Measurements from ENCODE around the gene ZNF239.
"Not testable (repeated sequence)": the region's sequence is repeated elsewhere in the genome, so short reads cannot be mapped to it uniquely, and the experiment has no call there.

Gene ZNF239

DNA sequence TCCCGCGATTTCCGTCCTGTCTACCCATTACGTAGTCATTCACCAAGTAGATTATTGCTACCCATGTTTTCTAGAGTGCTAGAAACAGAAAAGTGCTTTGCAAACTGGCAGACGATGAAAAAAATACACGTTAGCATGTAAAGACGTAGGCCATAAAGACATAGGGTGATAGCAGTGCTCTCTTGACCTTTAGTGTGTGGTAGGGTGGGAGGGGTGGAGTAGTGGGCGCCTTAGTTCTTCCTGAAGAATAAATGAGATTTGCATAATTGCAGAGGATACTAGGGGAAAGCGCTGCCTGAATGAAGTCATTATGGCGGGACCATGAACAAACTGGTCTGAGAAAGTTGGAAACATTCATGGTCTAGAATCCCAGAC is 32.8 kb upstream of the ZNF239 start:
- H3K9me3 ChIP-seq (ENCODE audit: insufficient read depth, low read length, severe bottlenecking), result no peaks in the 10 kb centered on the region
- H3K27ac ChIP-seq (ENCODE audit: low read length), result peak overlapping the region; percentile 78
- TF ChIP-seq, protein P1, sequence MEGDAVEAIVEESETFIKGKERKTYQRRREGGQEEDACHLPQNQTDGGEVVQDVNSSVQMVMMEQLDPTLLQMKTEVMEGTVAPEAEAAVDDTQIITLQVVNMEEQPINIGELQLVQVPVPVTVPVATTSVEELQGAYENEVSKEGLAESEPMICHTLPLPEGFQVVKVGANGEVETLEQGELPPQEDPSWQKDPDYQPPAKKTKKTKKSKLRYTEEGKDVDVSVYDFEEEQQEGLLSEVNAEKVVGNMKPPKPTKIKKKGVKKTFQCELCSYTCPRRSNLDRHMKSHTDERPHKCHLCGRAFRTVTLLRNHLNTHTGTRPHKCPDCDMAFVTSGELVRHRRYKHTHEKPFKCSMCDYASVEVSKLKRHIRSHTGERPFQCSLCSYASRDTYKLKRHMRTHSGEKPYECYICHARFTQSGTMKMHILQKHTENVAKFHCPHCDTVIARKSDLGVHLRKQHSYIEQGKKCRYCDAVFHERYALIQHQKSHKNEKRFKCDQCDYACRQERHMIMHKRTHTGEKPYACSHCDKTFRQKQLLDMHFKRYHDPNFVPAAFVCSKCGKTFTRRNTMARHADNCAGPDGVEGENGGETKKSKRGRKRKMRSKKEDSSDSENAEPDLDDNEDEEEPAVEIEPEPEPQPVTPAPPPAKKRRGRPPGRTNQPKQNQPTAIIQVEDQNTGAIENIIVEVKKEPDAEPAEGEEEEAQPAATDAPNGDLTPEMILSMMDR (IDR thresholded peaks at IDR 0.05; ENCODE audit: borderline replicate concordance, extremely low read depth, low read length, poor library complexity, severe bottlenecking), result no peak
- no peak for TF ChIP-seq EZH2 (IDR thresholded peaks at IDR 0.05; ENCODE audit: borderline replicate concordance, low read depth, low read length, severe bottlenecking)
- peaks cover 9% of the 10 kb centered on the region for H3K79me2 ChIP-seq (ENCODE audit: insufficient read depth, low read length)
- no peaks in the 10 kb centered on the region for H4K20me1 ChIP-seq (ENCODE audit: insufficient read depth, low read length)
- H3K36me3 ChIP-seq (ENCODE audit: insufficient read depth, low read length), result peaks cover 25% of the 10 kb centered on the region; the same call in 1 of the 2 replicates
- ATAC-seq (ENCODE audit: insufficient read depth, low read depth) (no peak), DNase-seq (no peak)
- no peaks in the 10 kb centered on the region for H3K27me3 ChIP-seq (ENCODE audit: insufficient read depth, low read length, poor library complexity)
- peak overlapping the region; percentile 89 for H3K4me2 ChIP-seq (ENCODE audit: insufficient read depth, low read length)
- peaks cover 29% of the 10 kb centered on the region for H3K4me1 ChIP-seq (ENCODE audit: insufficient read depth, low read length)
- H2AFZ ChIP-seq (ENCODE audit: low read depth, low read length), result peak overlapping the region; percentile 90
- peak overlapping the region; percentile 69 for H3K9ac ChIP-seq (ENCODE audit: low read depth, low read length)
- H3K4me3 ChIP-seq (ENCODE audit: low read depth in 1 of 2, low read length in 2 of 2), result peak overlapping the region; percentile 55 to 86; a peak in 3 of 4 replicates

DNA sequence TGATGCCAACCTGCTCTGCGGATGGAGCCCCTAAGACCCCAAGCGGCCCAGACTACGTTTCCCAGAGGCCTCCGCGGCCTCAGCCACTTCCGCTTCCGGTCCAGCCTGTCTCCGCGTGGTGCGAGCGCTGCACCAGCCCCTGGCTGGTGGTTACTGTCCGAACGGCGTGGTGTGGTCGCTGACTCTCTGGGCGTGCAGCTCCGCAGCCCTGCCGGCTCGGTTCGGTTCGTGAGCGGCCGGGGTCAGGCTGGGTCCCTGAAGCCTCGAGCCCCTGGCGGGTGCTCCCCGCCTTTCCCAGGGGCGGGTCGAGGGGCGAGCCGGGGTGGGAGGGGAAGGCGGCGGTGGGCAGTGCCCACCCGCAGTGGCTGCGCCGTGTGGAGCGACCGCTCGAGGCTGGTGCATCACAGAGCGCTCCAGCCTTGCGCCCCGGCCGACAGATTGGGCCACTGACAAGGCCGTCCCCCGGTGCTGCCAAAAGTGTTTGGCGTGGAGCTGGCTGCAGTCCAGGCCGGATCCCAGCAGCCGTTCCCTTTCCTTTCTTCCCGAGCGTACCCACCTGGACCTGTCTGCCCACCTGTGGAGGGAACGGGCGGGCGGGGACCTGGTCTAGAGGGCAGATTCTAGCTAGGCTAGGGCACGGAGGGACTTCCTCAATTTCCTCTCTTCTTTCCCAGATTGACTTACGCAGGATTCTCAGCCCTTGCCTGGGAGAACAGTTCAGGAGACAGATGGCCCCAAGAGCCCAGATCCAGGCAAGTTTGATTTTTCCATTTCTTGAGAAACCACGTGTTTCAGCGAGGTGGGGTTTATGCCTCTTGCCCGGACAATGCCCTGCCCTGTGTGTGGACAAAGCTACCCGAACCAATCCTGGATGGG is 32.1 kb upstream of the ZNF239 start, which contains the start of gene ZNF485:
TSS of gene ZNF485 (plus strand) at position 116 of the 876 bp plus-strand sequence. CDS start at position 729, 613 bp downstream.
- Histone ChIP-seq H3K9me3 (ENCODE audit: insufficient read depth, low read length, severe bottlenecking) (no peaks in the 10 kb centered on the region), H3K4me2 (ENCODE audit: insufficient read depth, low read length) (peak within 1 kb of the TSS; percentile 89), H4K20me1 (ENCODE audit: insufficient read depth, low read length) (no peaks in the 10 kb centered on the region), H2AFZ (ENCODE audit: low read depth, low read length) (peak within 1 kb of the TSS; percentile 90), H3K4me3 (ENCODE audit: low read depth in 1 of 2, low read length in 2 of 2) (peak within 1 kb of the TSS; percentile 55 to 86), H3K79me2 (ENCODE audit: insufficient read depth, low read length) (peaks cover 9% of the 10 kb centered on the region), H3K9ac (ENCODE audit: low read depth, low read length) (peak within 1 kb of the TSS; percentile 69), H3K4me1 (ENCODE audit: insufficient read depth, low read length) (peaks cover 29% of the 10 kb centered on the region), H3K27ac (ENCODE audit: low read length) (peak within 1 kb of the TSS; percentile 78), H3K27me3 (ENCODE audit: insufficient read depth, low read length, poor library complexity) (no peaks in the 10 kb centered on the region), H3K36me3 (ENCODE audit: insufficient read depth, low read length) (peaks cover 22% of the 10 kb centered on the region; the same call in 1 of the 2 replicates)
- ATAC-seq (ENCODE audit: insufficient read depth, low read depth), result peak; percentile 94
- no peak for TF ChIP-seq EZH2 (IDR thresholded peaks at IDR 0.05; ENCODE audit: borderline replicate concordance, low read depth, low read length, severe bottlenecking)
- TF ChIP-seq, protein P1 (IDR thresholded peaks at IDR 0.05; ENCODE audit: borderline replicate concordance, extremely low read depth, low read length, poor library complexity, severe bottlenecking), result no peak
- peak; percentile 79 for DNase-seq

DNA sequence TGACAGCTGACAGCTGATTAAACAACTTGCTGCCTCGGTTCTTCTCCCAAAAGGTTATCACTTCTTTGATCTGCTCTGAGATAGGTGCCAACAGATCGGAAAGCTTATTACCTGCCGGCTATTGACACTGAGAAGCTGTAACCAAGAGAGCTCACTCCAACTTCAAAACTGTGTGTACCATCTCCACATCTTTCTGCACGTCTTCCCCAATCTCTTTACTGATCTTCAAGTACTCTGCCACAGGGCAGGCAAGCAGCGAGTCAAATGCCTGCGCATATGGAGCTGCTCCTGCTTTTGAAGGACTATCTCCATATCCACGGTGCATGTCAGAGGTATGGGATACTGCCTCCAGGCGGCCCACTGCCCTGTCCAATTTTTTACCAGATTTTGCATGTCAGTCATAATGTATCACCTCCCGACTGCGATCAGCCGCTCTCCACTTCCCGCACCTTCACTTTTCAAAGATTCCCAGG is 31.5 kb upstream of the ZNF239 start:
- H3K79me2 ChIP-seq (ENCODE audit: insufficient read depth, low read length), result peaks cover 9% of the 10 kb centered on the region
- no peak for TF ChIP-seq EZH2 (IDR thresholded peaks at IDR 0.05; ENCODE audit: borderline replicate concordance, low read depth, low read length, severe bottlenecking)
- TF ChIP-seq, protein P1 (IDR thresholded peaks at IDR 0.05; ENCODE audit: borderline replicate concordance, extremely low read depth, low read length, poor library complexity, severe bottlenecking), result no peak
- peaks cover 29% of the 10 kb centered on the region for H3K4me1 ChIP-seq (ENCODE audit: insufficient read depth, low read length)
- peak; percentile 28 for ATAC-seq (ENCODE audit: insufficient read depth, low read depth)
- H3K36me3 ChIP-seq (ENCODE audit: insufficient read depth, low read length), result peaks cover 18% of the 10 kb centered on the region; the same call in 1 of the 2 replicates
- DNase-seq, result no peak
- peaks cover 3% of the 10 kb centered on the region for H3K9me3 ChIP-seq (ENCODE audit: insufficient read depth, low read length, severe bottlenecking)
- H3K27ac ChIP-seq (ENCODE audit: low read length), result no peak overlapping the region
- H3K4me3 ChIP-seq (ENCODE audit: low read depth in 1 of 2, low read length in 2 of 2), result peak overlapping the region; percentile 55 to 86; a peak in 3 of 4 replicates
- peak overlapping the region; percentile 90 for H2AFZ ChIP-seq (ENCODE audit: low read depth, low read length)
- H3K9ac ChIP-seq (ENCODE audit: low read depth, low read length), result peak overlapping the region; percentile 69; the same call in 1 of the 2 replicates
- H3K27me3 ChIP-seq (ENCODE audit: insufficient read depth, low read length, poor library complexity), result no peaks in the 10 kb centered on the region
- no peaks in the 10 kb centered on the region for H4K20me1 ChIP-seq (ENCODE audit: insufficient read depth, low read length)
- peak overlapping the region; percentile 89 for H3K4me2 ChIP-seq (ENCODE audit: insufficient read depth, low read length)

DNA sequence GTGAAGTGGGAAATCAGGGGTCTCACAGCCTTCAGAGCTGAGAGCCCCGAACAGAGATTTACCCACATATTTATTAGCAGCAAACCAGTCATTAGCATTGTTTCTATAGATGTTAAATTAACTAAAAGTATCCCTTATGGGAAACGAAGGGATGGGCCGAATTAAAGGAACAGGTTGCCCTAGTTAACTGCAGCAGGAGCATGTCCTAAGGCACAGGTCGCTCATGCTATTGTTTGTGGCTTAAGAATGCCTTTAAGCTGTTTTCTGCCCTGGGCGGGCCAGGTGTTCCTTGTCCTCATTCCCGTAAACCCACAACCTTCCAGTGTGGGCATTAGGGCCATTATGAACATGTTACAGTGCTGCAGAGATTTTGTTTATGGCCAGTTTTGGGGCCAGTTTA is 27.2 kb upstream of the ZNF239 start:
- H3K4me2 ChIP-seq (ENCODE audit: insufficient read depth, low read length); H3K4me1 ChIP-seq (ENCODE audit: insufficient read depth, low read length); ATAC-seq (ENCODE audit: insufficient read depth, low read depth); H2AFZ ChIP-seq (ENCODE audit: low read depth, low read length); H4K20me1 ChIP-seq (ENCODE audit: insufficient read depth, low read length); H3K27me3 ChIP-seq (ENCODE audit: insufficient read depth, low read length, poor library complexity); H3K27ac ChIP-seq (ENCODE audit: low read length); H3K36me3 ChIP-seq (ENCODE audit: insufficient read depth, low read length); H3K9me3 ChIP-seq (ENCODE audit: insufficient read depth, low read length, severe bottlenecking); H3K79me2 ChIP-seq (ENCODE audit: insufficient read depth, low read length); DNase-seq; H3K4me3 ChIP-seq (ENCODE audit: low read depth in 1 of 2, low read length in 2 of 2); H3K9ac ChIP-seq (ENCODE audit: low read depth, low read length): not testable (repeated sequence)
